Stomach (tissue), 9 donors: ENCODE measurements around the gene ACMSD. TPM values are rescaled to one million over a fixed set of nuclear protein-coding genes. Genes with fewer than 3 reads are reported as not detected.

Experiments
- DNase-seq, 2 donors: peaks; one replicate each; pipeline versions ENCODE4 v3.0.0 to v3.0.0-alpha.2; 2013 to 2019
- H3K27ac ChIP-seq, 5 donors: fragments of 200-600 bp in 4 of 5; sonication (generic) in 4 of 5; one replicate each; pipeline ENCODE4 v1.5.1; 2013 to 2019; ENCODE audit warnings: mild to moderate bottlenecking in 1 of 5, moderate library complexity in 1 of 5
- H3K27me3 ChIP-seq, 3 donors: fragments of 200-600 bp; sonication (generic); one replicate each; pipeline ENCODE4 v1.5.1; 2017 to 2019; ENCODE audit warnings: mixed run types in 1 of 3
- H3K36me3 ChIP-seq, 4 donors: fragments of 200-600 bp; sonication (generic); 1 replicate in 3 of 4; 2 replicates in 1 of 4; pipeline ENCODE4 v1.5.1; 2016 to 2019
- H3K4me1 ChIP-seq, 4 donors: fragments of 200-600 bp; sonication (generic); one replicate each; pipeline ENCODE4 v1.5.1; 2016 to 2019
- H3K4me3 ChIP-seq, 4 donors: fragments of 200-600 bp; sonication (generic) in 3 of 4; one replicate each; pipeline ENCODE4 v1.5.1; 2016 to 2019; ENCODE audit warnings: mild to moderate bottlenecking in 1 of 4
- H3K9me3 ChIP-seq, 4 donors: fragments of 200-600 bp; sonication (generic); one replicate each; pipeline ENCODE4 v1.5.1; 2016 to 2019
- CTCF ChIP-seq, 7 experiments: fragments of 450-650 bp in 4 of 7; fragments of 200-600 bp in 3 of 7; sonication (generic) in 3 of 7; IDR thresholded peaks; one replicate each; pipeline ENCODE4 v1.5.1; 2016 to 2019; ENCODE audit warnings: antibody characterized with exemption in 7 of 7, control low read depth in 2 of 7, mild to moderate bottlenecking in 1 of 7
- EP300 ChIP-seq: sonication (generic); formaldehyde crosslinking; IDR thresholded peaks from one replicate; pipeline ENCODE4 v1.6.1; 2017; ENCODE audit warnings: antibody characterized with exemption
- POLR2A ChIP-seq, 4 donors: fragments of 450-650 bp; IDR thresholded peaks; one replicate each; pipeline ENCODE4 v1.6.1; 2016; ENCODE audit warnings: antibody characterized with exemption in 4 of 4, control low read depth in 2 of 4, mild to moderate bottlenecking in 1 of 4, moderate library complexity in 1 of 4
- POLR2AphosphoS5 ChIP-seq, 3 donors: sonication (generic); formaldehyde crosslinking; IDR thresholded peaks; one replicate each; pipeline ENCODE4 v1.6.1; 2016; ENCODE audit warnings: antibody characterized with exemption in 3 of 3
- WGBS, 5 donors: extraction: QIAGEN DNeasy Blood & Tissue Kit in 3 of 5; methylation state at CpG; one replicate each; pipeline versions ENCODE4 v1.1.5 to v1.1.7; 2013 to 2018; 5-methylcytosine and 5-hydroxymethylcytosine counted together
- intact Hi-C: fragments of 100-400 bp; cut with DNase I; formaldehyde crosslinking; loops from one replicate; pipeline ENCODE4 v1.15.1; 2023; ENCODE audit warnings: low total_unique reads
- polyA plus RNA-seq, 3 donors: library from polyadenylated mRNA; stranded (reverse); fragments of 200-250 nt; gene quantifications; one replicate each; pipeline ENCODE4 v1.2.3, GENCODE V29; 2013
- total RNA-seq, 5 donors: library from RNA; depleted of rRNA; stranded (reverse); fragments of >200 nt; gene quantifications; one replicate each; pipeline versions ENCODE4 v1.1.0 to v1.2.3, GENCODE V29; 2014 to 2016
- donor health status: healthy with polysubstance abuse.
- donor health status: Bipolar disorder and iron deficiency.
- donor health status: healthy.

ACMSD gene
- total and polyA plus RNA-seq, 8 donors: not detected

- no peak overlapping the region for H3K27ac ChIP-seq
- no peak overlapping the region for H3K4me3 ChIP-seq
- 78 to 89% (median 88%) methylated on average over 7 of the region's 7 CpGs for WGBS, 5 donors
- DNase-seq: no peak
- peaks cover 0 to 6% (median 2%) of the 10 kb centered on the region in 4 donors for H3K9me3 ChIP-seq
- TF ChIP-seq POLR2A (IDR thresholded peaks at IDR 0.05) (no peak), CTCF (IDR thresholded peaks at IDR 0.05) (no peak), EP300 (no peak), POLR2AphosphoS5 (IDR thresholded peaks at IDR 0.05) (no peak)
- intact Hi-C loops: no loop called here
- no peaks in the 10 kb centered on the region for H3K27me3 ChIP-seq
- no peaks in the 10 kb centered on the region for H3K4me1 ChIP-seq
- H3K36me3 ChIP-seq: no peaks in the 10 kb centered on the region
Observed at GRCh38 chr2:134852518-134852917, 14.1 kb downstream of the ACMSD start.

- intact Hi-C loops: no loop called here
- Histone ChIP-seq H3K27ac (no peak overlapping the region), H3K4me3 (no peak overlapping the region), H3K9me3 (no peaks in the 10 kb centered on the region), H3K27me3 (no peaks in the 10 kb centered on the region), H3K4me1 (no peaks in the 10 kb centered on the region), H3K36me3 (no peaks in the 10 kb centered on the region)
- TF ChIP-seq POLR2A (IDR thresholded peaks at IDR 0.05): no peak
- TF ChIP-seq EP300: no peak
- TF ChIP-seq CTCF (IDR thresholded peaks at IDR 0.05): no peak
- TF ChIP-seq POLR2AphosphoS5 (IDR thresholded peaks at IDR 0.05): no peak
- no peak for DNase-seq
Observed at GRCh38 chr2:134855709-134856108, 17.3 kb downstream of the ACMSD start.

GRCh38 chr2:134858245-134858644, 19.8 kb downstream of the ACMSD start:
- Histone ChIP-seq H3K4me3 (no peak overlapping the region), H3K9me3 (no peaks in the 10 kb centered on the region), H3K36me3 (no peaks in the 10 kb centered on the region), H3K4me1 (no peaks in the 10 kb centered on the region), H3K27me3 (no peaks in the 10 kb centered on the region), H3K27ac (no peak overlapping the region)
- TF ChIP-seq POLR2A (IDR thresholded peaks at IDR 0.05): no peak
- no peak for TF ChIP-seq POLR2AphosphoS5 (IDR thresholded peaks at IDR 0.05)
- TF ChIP-seq CTCF (IDR thresholded peaks at IDR 0.05): no peak
- TF ChIP-seq EP300: no peak
- intact Hi-C loops: no loop called here
- no peak for DNase-seq

GRCh38 chr2:134861173-134861572, 22.8 kb downstream of the ACMSD start:
- H3K9me3 ChIP-seq: no peaks in the 10 kb centered on the region
- no peak overlapping the region for H3K4me3 ChIP-seq
- intact Hi-C loops: no loop called here
- WGBS, 5 donors: 77 to 89% (median 81%) methylated on average over 3 of the region's 3 CpGs
- TF ChIP-seq CTCF (IDR thresholded peaks at IDR 0.05): no peak
- no peak for TF ChIP-seq POLR2A (IDR thresholded peaks at IDR 0.05)
- no peak for TF ChIP-seq POLR2AphosphoS5 (IDR thresholded peaks at IDR 0.05)
- TF ChIP-seq EP300: no peak
- no peak overlapping the region for H3K27ac ChIP-seq
- no peaks in the 10 kb centered on the region for H3K27me3 ChIP-seq
- no peaks in the 10 kb centered on the region for H3K36me3 ChIP-seq
- no peak for DNase-seq
- no peaks in the 10 kb centered on the region for H3K4me1 ChIP-seq
